ENCODE data around the gene DCC.
"Not testable (repeated sequence)": the region's sequence is repeated elsewhere in the genome, so short reads cannot be mapped to it uniquely, and the experiment has no call there.

The DCC gene

DNA sequence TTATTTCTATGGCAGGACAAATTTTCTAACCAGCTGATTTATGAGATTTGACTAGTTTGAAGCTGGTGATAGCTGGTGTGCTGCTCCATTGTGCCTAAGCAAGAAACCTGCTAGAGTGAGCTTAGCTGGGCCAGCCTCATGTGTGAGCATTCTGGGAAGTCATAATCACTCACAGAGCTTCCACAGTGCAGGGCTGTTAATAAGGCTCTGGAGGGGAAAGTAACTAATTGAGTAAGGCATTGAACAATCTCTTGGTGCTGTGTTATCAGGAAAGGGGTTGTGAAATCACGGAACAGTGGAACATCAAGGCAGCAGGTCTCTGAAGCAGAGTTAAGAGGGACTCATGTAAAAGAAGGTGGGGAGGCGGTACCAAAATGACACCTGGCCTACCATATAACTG is 1111.9 kb downstream of the DCC start:
- no peak for DNase-seq

DNA sequence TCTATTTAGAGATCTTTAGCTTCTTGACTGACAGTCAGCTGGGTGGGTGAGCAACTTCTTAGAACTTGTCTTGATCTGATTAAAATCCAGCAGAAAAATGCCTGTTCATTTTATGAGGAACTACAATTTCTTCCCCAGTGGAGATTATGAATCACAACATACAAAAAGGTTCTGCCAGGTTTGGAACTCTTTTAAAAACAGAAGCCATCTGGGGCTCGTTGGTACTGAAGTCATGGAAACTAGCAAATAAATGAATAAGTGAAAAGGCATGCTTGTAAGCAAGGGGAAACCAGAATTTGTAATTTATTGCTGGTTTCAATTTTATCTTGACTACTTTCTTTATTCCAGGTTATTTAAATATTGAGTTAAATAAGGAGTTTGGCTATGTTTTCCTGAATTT is 1117.1 kb downstream of the DCC start:
- no peak for DNase-seq

DNA sequence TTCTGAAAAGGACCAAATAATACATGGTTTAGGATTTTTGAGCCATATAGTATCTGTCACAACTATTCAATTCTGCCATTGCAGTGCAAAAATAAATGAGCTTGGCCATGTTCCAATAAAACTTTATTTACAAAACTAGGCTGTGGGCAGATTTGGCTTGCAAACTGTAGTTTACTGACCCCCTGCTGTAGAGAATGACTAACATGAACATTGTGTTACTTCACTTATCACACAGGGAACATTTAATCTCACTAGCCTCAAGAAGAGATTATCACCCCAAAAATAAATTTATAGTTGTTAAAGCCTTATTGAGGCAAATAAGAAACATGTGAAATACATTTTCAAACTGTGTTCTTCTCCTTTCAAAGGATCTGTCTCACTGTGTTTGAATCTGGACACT is 1118.3 kb downstream of the DCC start:
- no peak for DNase-seq

DNA sequence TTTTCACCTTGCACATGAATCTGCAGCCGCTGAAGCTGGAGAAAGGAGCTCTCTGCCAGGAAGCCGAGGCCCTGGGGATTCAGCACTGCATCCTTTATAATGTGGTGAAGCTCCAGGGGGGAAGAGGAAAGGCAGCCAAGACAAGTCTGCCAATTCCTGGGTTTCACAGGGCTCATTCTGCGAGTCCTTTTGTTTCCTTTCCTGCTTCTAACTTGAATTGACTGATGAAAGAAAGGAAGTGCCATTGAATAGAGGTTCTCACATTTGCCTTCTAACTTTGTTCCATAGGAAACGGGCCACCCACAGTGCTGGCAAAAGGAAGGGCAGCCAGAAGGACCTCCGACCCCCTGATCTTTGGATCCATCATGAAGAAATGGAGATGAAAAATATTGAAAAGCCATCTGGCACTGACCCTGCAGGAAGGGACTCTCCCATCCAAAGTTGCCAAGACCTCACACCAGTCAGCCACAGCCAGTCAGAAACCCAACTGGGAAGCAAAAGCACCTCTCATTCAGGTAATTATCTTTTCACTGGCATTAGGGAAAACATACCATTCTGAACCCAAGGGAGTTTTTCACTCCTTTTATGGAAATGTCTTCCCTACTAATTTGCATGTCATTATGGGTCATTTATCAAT is 1119.1 kb downstream of the DCC start:
- DNase-seq, result no peak

DNA sequence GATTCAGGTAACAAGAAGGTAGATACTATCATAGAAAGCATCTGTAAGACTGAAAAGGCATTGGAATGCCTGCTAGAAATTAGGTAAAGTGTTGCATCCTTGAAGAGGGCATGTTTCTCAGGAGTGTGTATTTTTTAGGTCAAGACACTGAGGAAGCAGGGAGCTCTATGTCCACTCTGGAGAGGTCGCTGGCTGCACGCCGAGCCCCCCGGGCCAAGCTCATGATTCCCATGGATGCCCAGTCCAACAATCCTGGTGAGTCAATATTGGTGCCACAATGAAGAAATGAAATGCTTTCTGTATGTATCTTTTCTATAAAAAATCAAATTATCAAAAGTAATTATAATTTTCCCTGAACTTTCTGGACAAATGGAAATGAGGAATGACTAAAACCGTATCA is 1127.8 kb downstream of the DCC start:
- no peak for DNase-seq

DNA sequence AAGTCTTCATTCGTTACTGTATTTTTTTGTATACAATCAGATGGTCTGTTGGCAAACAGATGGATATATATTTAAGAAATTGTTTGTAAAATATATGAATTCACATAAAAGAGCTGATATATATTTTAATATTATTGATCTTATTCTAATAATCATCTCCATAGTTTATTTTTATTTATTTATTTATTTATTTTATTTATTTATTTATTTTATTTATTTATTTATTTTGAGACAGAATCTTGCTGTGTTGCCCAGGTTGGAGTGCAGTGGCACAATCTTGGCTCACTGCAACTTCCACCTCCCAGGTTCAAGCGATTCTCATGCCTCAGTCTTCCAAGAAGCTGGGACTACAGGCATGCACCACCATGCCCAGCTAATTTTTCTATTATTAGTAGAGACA is 1128.2 kb downstream of the DCC start:
- not testable (repeated sequence) for DNase-seq

DNA sequence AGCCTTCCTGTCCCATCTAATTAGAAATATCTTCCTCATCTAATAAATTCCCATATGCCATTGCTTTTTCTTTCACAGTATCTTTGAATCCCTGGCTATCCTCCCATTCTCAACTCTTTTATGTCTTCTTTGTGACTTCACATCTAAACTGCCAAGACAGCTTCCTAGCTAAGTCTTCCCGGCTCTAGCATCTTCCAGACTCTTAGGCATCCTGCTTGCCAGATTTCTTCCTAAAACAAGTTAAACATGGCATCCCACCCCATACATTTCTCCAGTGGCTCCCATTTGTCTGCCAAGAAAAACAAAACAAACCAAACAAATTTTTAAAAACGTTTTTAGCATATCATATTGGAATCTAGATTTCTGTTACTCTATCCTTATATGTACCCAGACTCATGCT is 1132.5 kb downstream of the DCC start:
- DNase-seq, result no peak

DNA sequence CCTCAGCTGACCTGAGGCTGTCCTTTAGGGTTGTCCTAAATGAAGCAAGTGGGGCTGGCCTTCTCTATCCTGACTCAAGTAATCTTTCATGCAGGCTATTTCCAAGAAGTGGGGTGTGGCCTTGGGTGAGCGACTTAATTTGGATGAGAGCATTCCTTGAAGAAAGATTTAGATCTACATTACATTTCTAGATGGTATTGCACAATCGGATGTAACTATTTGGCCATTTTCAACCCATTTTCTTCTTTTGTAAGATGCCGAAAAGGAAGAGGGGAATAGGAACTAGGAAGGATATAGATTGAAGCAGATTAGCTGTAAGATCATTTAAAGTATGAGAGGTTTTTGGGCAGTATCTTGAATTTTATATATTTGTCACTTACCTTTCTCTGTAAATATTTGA is 1138.2 kb downstream of the DCC start:
- DNase-seq, result no peak

DNA sequence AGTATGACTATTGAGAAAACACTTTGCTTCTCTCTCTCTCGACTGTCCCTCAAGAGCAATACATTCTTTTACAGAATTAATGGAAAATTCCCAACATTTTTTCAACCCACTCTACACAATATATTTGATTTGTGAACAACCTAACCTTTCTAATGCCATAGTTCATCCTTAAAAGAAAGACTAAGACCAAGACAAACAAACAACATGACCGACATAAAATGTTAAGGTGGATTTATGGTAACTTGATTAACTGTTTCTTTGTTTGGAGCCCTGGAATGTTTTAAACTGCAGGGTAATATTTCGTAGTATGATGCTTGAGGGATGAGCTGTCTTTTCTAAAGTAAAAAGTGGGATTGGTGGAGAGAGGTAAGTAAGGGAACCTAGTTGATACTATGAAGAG is 1146.3 kb downstream of the DCC start:
- DNase-seq, result no peak

DNA sequence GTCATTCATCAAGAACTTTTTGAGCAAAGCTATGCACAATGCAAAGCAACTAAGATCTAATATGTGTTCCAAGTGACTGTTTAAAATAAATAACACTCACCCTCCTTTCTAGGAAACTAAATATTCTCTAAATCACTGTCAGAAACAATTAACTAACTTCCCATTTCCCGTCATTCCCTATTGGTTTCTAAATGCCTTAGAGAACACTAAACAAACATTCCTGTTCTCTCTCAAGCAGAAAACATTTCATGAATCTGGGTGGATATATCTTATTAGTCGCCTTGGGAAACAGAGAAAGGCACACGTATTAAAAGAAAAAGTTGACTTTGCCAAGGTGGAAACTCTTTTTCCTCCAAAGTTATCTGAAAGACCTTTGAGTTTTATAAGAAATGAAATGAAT is 1149.3 kb downstream of the DCC start:
- no peak for DNase-seq

DNA sequence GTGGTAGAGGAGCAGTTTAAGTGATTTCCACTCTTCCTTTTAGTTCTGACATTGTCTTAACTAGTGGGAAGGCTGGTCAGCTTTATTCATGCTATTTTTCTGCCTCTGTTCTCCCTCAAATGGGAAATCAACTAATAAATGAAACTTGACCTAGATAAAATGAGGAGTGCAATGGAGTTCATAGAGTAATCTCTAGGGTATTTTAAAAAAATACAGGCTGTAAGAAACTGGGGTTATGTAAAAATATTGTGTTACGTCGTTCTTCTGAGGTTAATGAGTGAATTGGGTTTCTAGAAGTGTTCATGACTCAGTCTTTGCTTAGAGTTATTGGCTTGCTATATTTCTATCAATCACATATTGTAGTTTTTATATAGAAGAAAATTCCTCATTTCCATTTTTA is 1150.0 kb downstream of the DCC start:
- DNase-seq, result no peak

DNA sequence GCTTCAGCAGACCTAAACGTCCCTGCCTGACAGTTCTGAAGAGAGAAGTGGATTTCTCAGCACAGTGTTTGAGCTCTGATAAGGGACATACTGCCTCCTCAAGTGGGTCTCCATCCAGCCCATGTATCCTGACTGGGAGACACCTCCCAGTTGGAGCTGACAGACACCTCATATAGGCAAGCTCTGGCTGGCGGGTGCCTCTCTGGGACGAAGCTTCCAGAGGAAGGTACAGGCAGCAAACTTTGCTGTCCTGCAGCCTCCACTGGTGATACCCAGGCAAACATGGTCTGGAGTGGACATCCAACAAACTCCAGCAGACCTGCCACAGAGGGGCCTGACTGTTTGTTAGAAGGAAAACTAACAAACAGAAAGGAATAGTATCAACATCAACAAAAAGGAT is 1156.0 kb downstream of the DCC start:
- DNase-seq, result no peak

DNA sequence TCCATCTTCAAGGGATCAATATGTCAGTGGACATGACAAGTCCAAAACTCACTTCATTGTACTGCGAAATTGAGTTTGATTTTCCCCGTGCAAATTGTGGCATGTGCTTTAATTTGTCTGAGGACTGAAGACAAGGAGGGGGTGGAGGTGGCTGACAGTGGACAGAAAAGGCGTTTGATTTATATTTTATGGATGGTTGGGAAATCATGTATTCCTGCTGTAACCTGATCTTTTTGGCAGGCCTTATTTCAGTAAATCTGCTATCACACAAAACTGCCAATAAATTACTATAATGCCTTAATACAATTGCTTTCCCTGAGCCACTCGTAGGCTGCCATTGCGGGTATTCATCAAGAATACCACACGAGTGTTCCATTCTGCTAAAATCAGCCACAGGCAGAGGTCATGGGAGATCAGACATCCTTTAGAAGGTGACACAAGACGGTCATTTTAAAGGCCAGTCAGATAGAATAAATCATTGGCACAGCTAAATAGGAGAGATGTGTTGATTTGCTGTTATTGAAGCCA is 1164.0 kb downstream of the DCC start:
- no peak for DNase-seq

DNA sequence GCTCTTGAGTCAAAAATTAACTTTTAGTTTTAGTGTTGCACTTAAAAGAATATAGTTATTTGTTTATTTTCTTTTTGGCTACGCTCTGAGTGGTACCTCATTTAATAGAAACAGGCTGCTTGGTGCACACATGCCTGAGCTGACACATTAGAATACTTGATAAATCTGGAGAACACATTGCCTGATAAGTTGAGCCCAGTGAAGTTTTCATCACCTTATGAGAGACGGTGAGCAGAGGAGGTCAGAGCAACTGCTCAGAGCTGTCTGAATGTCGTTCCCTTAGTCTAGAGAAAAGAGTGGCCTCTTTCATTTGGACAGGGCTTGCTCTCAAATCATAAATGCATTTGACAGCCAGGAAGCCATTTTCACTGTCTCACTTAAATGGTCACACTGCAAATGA is 1168.5 kb downstream of the DCC start:
- no peak for DNase-seq

DNA sequence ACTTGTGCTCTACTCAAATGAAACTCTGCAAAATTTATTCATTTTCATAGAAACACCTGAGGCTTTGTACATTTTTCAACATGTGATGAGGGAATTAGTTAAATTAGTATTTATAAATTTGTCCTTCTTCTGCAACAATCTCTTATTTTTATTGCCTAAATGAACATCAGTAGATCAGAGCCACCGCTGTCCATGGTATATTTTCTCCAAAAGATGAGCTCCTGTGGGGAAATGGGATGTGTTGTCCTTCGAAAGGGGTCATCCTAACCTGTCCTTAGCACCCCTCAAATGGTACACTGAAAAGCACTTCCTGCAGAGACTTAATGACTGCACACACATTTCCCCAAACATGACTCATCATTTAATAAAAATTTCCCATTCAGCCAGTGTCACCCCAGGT is 1169.9 kb downstream of the DCC start:
- DNase-seq, result no peak

DNA sequence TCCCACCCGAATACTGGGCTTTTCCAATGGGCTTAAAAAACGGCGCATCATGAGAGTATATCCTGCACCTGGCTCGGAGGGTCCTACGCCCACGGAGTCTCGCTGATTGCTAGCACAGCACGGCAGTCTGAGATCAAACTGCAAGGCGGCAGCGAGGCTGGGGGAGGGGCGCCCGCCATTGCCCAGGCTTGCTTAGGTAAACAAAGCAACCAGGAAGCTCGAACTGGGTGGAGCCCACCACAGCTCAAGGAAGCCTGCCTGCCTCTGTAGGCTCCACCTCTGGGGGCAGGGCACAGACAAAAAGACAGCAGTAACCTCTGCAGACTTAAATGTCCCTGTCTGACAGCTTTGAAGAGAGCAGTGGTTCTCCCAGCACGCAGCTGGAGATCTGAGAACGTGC is 1171.7 kb downstream of the DCC start:
- DNase-seq, result not testable (repeated sequence)

DNA sequence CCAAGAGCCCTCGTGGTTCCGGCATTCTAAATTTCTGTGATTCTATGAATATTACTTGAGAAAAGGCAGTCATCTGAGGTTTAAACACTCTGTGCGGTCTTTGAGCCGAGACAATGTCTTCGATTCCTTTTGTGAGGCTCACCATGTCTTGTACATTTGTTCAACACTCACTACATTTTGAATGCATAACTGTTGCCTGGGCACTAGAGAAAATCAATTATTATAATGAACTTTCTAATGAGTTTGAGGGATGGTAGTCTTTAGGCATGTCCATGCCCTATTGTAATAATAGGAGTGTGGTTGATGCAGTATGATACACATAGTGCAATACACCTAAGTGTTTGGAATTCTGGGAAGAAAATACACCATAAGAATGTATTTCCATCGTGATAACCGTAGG is 1181.1 kb downstream of the DCC start:
- DNase-seq, result no peak

DNA sequence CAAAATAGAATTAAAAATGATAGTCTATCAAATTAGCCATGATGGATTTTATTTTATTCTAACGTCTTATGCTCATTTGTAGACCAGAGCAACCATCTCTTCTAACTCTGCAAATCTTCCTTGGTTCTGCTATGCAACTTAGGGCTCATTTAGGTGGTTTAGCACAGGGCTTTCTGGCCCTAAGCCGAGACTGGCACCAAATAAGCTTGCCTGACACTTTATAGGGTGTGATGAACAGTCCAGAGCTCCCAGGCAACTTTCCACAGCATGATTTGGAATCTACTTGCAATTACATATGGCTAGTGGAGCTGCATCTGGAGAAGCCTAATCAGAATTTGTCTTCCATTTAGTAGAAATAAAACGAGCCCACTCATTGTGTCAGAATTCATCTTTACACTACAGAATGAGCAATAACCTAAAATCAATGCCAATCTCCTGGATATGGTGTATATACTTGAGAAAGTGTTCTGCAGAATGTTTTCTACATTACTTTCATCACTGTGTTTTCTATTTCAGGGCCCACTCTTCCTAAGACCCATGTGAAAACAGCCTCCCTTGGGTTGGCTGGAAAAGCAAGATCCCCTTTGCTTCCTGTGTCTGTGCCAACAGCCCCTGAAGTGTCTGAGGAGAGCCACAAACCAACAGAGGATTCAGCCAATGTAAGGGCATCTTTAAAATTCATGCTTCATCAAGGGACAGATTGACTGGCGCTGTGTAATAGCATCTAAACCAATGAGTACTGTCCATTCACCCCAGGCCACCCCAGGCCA is 1186.3 kb downstream of the DCC start:
- DNase-seq, result no peak

DNA sequence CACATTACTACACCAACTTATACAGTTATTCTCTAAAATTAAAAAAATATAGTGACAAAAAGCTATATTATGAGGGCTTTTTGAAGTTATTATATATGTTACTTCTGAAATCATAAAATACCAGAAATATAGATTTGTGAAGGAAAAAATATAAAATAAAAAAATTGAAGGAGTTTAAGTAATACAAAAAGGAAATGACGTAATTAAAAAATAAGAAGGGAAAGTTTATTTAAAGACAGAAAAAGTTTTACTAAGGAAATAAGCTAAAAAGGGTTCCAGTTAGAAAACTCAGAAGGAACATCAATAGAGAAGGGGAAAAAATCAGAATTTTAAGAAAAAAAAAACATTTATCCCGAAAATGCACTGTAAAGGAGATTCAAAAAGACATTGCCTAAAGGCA is 1187.4 kb downstream of the DCC start:
- no peak for DNase-seq

DNA sequence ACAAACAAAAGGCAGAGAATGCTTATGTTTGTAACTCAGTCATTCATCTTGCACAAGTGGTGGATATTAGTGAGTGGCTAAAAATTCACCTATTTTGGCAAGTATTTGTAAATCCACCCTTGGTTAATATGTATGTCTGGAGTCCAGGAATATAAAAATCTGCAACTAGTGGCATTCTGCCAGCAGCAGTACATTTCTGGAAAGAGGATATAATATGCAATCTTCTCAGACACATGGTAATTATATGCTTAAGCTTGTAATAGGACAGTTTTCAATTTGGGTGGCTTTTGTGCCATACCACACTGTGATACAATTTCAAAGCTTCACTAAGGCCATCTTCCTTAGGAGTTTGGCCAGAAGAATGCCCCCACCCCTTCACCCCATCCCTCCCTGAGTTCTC is 1191.2 kb downstream of the DCC start:
- DNase-seq, result no peak

DNA sequence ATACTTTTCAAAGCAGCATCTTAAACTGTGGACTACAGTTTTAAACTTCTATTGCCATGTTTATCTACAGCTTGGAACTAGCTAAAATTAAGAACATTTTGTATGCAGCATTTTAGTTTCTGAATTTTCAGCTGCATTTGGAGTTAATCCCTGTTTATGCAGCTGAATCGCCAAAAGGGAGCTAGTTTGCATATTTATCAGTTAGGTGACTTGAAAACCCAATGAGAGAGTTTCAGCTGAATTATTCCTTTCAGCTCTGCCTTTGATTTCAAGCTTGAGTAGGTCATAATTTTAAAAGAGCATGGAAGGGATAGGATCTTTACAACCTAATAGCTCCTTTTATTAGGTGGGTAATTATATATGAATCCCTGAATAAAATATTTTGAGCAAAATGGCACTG is 1191.9 kb downstream of the DCC start:
- no peak for DNase-seq

DNA sequence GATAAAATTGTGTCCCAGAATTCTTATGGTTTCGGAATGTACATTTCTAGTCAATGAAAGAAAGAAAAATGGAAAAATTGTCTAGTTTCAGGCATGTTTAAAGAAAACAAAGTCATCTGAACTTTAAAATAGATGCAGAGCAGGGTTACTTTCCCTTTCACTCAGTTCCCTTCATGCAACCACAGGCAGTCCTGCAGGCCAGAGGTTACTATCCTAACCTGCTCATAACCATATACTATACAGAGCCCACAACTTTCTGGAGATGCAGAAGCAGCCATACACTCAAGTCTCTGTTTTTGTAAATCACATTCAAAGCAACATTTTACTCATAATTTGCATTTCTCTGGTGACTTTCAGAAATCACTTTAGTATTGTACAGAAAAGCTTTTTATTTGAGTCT is 1194.2 kb downstream of the DCC start:
- DNase-seq, result no peak

DNA sequence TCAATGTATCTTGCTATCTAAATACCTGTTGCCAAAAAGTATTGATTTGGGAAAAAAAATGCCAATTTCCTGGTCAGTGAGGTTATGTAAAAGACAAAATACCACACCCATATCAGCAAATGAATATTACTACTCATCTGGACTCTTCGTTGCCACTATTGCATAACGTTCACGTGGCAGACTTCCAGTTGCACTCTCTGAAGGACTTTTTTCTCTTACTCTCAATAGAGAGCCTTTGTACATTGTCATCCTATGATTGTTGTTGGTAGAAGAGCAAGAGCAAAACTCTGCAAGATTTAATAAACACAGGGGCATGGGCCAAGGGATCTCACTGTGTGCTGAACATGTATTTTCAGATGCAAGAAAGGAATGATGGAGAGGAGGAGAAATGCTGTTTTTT is 1194.7 kb downstream of the DCC start:
- DNase-seq, result no peak

DNA sequence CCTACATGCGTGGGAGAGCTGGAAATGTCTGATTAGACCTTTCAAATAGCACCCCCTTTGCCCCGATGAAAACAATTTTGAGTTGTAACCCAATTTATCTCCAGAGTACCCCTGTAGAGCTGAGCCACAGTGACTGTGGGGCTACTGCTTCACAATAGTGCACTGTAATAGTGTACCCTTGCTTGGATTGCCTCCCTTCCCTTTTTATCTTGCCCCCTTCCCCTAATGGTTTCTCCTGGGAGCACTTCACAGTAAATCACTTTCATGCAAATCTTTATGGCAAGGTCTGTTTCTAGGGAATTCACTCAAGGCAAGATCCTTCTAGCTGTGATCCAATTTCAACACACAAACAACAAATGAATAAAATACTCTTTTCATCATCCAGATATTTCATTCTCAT is 1196.9 kb downstream of the DCC start:
- no peak for DNase-seq

DNA sequence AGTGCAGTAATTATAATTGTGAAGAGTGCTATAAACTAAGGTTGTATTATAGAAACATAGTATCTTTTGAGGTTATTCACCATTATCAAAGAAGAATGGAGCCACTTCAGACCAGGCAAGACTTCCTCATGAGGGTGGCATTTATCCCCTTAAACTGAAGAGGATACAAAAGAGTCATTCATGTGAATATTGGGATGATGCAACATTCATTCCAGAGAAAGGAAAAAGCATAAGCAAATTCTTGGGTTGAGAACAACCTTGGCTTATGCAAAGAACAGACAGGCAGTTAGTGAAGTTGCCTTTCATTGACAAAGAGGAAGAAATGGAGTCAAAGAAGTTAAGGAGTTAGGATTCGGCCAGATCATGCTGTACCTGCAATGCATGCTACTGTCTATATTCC is 1201.9 kb downstream of the DCC start:
- no peak for DNase-seq

Data from activated T-cell treated with anti-CD3 and anti-CD28 coated beads for 4 hours (primary cell).